Stimulated activated CD8-positive, alpha-beta memory T cell treated with anti-CD3 and anti-CD28 coated beads, Interleukin-4, amount 100 ng/mL, for 4 hours (primary cell): ENCODE data around the gene RAI14.
"Not testable (repeated sequence)": the region's sequence is repeated elsewhere in the genome, so short reads cannot be mapped to it uniquely, and the experiment has no call there.

Source experiments
- DNase-seq, 2 donors: peaks; one replicate each; pipeline ENCODE4 v3.0.0-alpha.2; 2020; ENCODE audit warnings: low read depth in 2 of 2, low spot score in 1 of 2

The RAI14 gene

GRCh38 chr5:34811706-34812105 is 155.6 kb downstream of the RAI14 start:
- no peak for DNase-seq

DNA sequence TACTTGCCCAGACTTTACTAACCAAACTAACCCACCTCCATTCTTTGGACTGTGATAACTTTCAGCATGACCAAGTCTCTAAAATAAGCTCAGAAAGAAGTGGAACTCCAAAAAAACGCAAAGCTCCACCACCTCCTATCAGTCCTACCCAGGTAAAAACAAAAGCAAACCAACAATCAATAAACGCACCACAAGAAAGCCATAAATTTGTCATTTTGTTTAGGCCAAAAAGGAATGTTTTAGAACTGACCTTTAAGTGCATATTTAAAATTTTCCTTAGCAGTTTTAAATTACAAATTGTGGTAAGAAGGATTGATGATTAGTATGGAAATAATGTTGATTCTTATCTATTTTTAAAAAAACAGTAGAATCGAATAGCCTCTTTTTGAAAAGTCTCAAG is 157.4 kb downstream of the RAI14 start:
- DNase-seq = no peak

DNA sequence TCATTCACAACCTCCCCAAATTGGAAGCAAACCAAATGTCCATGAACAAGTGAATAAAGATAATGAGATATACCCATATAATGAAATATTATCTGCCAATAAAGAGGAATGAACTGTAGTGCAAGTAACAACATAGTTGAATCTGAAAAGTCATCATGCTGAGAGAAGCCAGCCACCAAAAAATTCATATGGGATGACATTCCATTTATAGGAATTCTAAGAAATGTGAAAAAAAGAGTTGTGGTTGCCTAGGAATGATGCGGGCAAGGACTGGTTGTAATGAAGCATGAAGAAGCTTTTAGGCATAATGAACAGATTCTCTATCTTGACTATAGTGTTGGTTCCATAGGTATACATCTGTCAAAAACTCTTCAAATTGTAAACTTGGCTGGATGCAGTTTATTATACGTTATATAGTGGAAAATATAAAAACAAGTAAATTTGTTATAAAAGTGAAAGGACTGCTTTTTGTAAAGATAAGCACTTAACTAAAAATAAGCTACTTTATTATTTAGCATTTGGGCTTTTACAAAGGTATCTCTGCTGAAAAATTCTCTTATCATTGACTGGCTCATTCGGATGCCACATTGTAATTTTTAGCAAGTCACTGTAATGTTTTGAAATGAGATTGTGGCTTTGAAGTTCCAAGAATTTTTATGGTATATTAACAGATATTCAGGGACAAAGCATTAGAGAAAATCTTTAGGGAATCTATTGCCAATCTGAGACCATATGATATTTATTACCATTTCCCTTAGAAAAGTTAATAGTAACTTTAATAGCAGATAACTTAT is 161.6 kb downstream of the RAI14 start:
- DNase-seq = no peak

DNA sequence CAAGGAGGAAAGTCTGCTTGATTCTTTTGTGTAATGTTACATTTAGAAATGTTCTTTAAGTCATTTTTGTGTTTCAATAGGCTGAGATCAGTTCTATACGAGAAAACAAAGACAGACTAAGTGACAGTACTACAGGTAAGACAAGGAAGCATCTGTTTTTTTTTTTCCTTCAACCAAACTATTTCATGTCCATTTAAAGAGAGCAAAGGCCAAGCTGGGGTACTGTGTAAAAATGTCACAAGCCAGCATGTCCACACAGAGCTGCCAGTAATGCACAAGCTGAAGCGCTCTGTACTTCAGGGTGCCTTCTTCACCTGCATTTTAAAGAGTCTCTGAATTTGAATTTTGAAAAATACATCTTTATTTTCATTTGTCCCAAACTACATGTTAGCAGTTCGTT is 162.6 kb downstream of the RAI14 start:
- DNase-seq = no peak

- no peak for DNase-seq
These were observed 164.5 kb downstream of the RAI14 start for GRCh38 chr5:34820593-34820992.

GRCh38 chr5:34822956-34823715 is 167.0 kb downstream of the RAI14 start:
- DNase-seq = no peak

- no peak for DNase-seq
These were observed 170.2 kb downstream of the RAI14 start for GRCh38 chr5:34826347-34826746.

- DNase-seq = no peak
These were observed 171.7 kb downstream of the RAI14 start for GRCh38 chr5:34827588-34828506.

DNA sequence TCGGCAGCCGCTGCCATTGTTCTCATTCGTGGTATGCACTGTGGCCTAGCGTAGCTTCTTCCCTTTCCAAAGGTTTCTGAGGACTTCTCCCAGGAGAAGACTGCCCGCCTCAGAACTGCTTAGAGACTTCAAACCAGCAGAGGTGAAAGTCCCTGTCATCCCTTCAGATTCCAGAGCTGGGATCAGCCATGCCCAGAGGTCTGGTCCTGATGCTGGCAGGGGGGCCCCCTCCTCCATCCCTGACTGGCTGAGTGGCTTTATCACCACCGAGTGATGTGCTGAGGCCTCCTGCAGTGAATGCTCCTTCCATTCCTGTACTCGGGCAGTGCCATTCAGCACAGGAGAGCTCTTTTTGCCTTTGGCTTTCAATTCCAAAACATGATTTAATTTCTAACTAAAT is 174.7 kb downstream of the RAI14 start:
- not testable (repeated sequence) for DNase-seq

- DNase-seq = no peak
These were observed 175.2 kb downstream of the RAI14 start for GRCh38 chr5:34831303-34831702.

DNA sequence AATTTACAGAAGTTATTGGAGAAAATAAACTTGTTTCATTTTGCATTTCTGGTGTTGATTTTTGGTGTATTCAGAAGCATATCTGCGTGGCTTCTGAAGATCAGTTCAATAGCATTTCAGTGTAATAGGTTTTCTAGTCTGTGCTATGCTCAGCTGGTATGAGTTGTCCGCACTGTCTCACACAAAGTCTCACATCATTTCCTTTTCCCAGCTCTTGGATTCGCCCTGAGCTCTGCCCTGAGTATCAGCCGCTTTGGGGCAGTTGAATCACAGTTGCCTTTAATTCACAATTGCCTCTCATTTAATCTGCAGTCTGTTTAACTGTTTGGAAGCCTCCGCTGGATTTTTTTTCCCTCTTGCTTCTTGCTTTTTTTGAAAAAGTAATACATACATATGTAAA is 176.4 kb downstream of the RAI14 start:
- DNase-seq = no peak

DNA sequence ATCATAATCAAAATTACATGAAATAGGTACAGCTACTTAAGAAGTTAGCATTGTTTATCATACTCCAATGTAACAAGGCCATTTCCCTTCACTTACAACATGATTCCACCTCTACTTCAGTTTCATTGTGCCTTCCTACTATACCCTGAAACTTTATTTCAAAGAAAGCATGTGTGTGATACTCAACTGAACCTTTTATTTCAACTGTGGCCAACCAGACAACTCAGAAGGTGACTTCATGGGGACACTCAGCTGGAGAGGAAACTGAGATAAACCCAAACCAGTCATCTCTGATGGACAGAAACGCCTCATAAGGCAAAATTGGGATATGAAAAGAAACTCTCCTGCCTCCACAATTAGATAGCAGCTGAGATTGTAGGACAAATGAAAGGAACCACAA is 177.0 kb downstream of the RAI14 start:
- DNase-seq = no peak

DNA sequence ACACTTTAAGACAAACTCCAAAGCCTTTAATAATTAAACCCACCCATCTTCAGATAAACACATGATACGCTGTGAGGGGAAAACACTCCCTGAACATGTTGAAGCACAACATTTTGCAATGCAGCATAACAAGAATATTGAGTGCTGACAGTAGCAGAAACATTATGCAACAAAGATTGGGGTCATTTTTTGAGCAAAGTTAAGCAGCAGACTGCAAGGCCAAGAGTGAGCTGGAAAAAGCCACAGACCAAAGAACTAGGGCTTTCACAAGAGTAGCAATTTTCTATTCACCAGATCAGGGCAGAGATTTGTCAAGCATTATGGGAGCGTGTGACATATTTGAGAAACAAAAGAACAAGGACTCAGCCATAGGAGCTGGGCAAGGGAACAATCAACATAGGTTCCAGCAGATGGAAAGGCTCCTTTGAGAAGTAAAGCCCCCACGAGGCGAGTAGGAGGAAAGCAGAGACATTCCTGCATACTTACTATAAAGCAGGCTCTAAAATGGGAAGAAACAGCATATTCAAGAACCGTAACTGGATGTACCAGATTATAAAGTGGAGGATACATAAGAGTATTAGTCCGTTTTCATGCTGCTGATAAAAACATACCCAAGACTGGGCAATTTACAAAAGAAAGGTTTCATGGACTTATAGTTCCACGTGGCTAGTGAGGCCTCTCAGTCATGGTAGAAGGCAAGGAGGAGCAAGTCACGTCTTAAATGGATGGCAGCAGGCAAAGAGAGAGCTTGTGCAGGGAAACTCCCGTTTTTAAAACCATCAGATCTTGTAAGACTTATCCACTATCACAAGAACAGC is 178.1 kb downstream of the RAI14 start:
- DNase-seq = no peak

- no peak for DNase-seq
These were observed 178.6 kb downstream of the RAI14 start for GRCh38 chr5:34834794-34835089.

DNA sequence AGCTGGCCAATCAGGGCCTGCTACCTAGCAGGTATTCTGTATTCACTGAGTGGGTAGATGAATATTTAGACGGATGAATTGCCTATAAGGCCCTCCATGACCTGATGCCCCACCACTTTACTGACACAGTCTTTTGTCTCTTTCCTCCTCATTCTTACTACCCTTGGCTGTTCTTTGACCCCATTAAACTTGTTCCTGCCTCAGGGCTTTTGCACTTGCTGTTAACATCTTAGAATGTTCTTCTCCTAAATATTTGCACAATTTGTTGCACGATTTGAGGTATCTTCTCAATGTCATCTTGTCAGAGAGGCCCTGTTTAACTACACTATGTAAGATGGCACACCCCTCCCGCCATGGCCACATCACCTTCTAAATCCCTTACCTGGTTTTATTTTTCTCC is 179.5 kb downstream of the RAI14 start:
- DNase-seq = no peak

DNA sequence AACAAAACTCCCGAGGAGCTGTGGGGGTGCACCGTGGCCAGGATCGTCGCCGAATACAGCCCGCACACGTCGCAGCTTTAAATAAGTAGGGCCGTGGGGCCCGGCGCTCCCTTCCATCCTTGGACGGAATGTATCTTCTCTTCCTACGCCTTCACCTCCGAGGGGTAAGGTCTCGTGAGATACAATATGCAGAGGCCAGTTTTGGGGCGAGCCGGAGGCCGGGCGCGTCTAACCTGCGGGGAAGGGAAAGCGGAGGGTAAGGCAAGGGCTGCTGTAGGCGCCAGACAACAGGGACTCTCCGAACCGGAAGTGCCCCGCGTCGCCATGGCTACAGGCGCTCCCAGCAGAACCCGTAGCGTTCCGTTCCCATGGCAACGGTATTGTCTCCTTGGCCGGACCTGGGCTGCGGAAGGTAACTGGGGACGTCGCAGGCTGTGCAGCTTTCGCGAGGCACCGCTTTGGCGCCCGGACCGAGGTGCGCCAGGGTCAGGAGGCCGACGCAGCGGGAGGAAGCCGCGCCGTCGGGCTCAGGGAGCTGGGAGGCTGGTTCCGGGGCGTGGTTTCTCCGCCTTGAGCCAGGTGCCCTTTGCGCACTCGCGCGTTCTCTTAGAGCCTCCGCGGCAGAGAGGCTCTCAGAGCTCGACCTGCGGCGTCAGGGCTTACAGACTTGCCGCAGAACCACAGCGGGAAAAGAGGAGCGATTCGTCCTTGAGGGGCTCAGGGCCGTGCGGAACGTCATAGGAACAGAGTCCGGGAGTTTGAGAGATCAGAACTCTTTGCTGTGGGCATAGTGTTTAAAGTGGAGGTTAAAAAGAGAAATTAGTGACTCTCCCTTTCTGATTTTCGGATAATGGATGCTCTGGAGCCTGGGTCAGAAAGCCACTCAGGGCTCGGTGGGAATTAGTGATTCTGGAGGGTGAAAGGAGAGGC is 182.9 kb downstream of the RAI14 start, which contains the start of gene TTC23L:
TSS of gene TTC23L (plus strand) at position 380 of the 930 bp plus-strand sequence. CDS start 1,508 bp downstream, outside the sequence.
- DNase-seq = peak; percentile 66 to 83

DNA sequence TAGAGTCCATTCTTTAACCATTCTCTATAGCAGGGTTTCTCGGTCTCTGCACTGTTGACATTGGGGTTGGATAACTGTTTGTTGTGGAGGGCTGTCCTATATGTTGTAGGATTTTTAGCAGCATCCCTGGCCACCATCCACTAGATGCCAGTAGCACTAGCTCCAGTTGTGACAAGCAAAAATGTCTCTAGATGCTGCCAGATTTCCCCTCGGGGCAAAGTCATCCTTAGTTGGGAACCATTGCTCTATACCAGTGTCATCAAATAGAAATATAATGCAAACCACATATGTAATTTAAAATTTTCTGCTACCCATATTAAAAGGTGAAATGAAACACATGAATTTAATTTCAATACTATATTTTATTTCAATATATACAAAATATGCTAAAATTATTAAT is 185.7 kb downstream of the RAI14 start:
- no peak for DNase-seq

GRCh38 chr5:34842554-34842953 is 186.4 kb downstream of the RAI14 start:
- no peak for DNase-seq

DNA sequence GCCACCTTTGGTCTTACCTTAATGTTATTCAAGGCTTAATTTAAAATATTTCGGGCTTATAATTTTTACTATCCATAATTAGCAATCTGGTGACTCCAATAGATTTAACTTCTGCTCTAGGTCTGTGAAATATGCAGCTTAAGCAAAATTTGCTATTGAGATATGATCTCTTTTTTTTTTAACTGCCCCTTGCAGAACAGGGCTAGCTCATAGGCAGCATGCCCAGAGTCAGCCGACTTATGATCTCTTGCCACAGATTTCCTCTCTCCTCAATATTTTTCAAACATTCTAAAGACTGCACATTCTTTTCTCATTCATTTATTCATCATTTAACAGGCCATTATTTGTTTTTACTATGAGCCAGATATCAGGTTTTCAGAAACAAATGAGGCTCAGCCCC is 187.4 kb downstream of the RAI14 start:
- DNase-seq = no peak

DNA sequence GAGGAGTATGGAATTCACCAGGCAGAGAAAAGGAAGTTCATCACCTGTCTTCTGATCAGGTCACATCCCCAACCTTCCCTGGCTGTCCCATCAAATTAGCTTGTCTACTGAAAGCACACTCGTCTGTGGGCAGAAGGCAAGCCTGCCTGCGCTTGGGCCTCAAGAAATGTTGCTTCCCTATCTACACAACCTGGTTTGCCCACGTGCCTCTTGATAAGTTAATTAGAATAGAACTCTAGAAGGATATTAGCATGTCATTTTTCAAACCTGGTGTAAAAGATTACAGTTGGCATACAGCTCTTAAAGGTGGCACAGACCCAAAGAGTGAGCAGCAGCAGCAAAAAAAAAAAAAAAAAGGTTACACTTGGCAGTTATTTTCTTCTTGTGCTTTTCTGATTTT is 188.0 kb downstream of the RAI14 start:
- no peak for DNase-seq
